SH-SY5Y (cell line): ENCODE data around the gene HOXB3.

Experiments used
- GATA2 ChIP-seq: IDR thresholded peaks from 2 replicates; pipeline ENCODE4 v1.6.1; 2011; ENCODE audit warnings: mild to moderate bottlenecking, low read depth, low read length
- GATA3 ChIP-seq: IDR thresholded peaks from 2 replicates; pipeline ENCODE4 v1.6.1; 2011; ENCODE audit warnings: low read depth, mild to moderate bottlenecking, low read length, moderate library complexity

GRCh38 chr17:48589831-48590606 is at the start of gene HOXB3:
- TF ChIP-seq GATA3, result no peak
- no peak for TF ChIP-seq GATA2
